Loucy (cell line): ENCODE measurements around the gene EPHA7.

Source experiments
- CTCF ChIP-seq: fragments of 200-600 bp; sonication (generic); conservative IDR thresholded peaks from 2 replicates; pipeline ENCODE4 v1.5.1; 2014; ENCODE audit warnings: mild to moderate bottlenecking, antibody characterized with exemption, low read length
- EZH2phosphoT487 ChIP-seq: fragments of 200-600 bp; IDR thresholded peaks from 2 replicates; pipeline ENCODE4 v1.6.1; 2018; ENCODE audit warnings: antibody characterized with exemption, mild to moderate bottlenecking, moderate library complexity, borderline replicate concordance

- TF ChIP-seq CTCF: no peak
- TF ChIP-seq EZH2phosphoT487: no peak
These were observed 124.5 kb downstream of the EPHA7 start for GRCh38 chr6:93294879-93295278.
